Trophoblast cell (in vitro differentiated cells and primary cell): ENCODE results near the gene NRXN2.
A peak's percentile ranks its signal among the peaks of the same experiment; 100 is the strongest.
"Not testable (repeated sequence)": the region's sequence is repeated elsewhere in the genome, so short reads cannot be mapped to it uniquely, and the experiment has no call there.

Experiments
- DNase-seq, 2 donors: peaks; one replicate each; pipeline ENCODE4 v3.0.0-alpha.2; 2016
- H2AFZ ChIP-seq: 2 replicates; pipeline ENCODE4 v1.6.1; 2013; ENCODE audit warnings: low read length, moderate library complexity, mild to moderate bottlenecking; ENCODE audit not compliant: insufficient read depth, poor library complexity
- H2AK5ac ChIP-seq: 2 replicates; pipeline ENCODE4 v1.6.1; 2013; ENCODE audit warnings: mild to moderate bottlenecking, low read length
- H2BK120ac ChIP-seq: 2 replicates; pipeline ENCODE4 v1.6.1; 2013; ENCODE audit warnings: low read length, mild to moderate bottlenecking, moderate library complexity; ENCODE audit not compliant: insufficient read depth, poor library complexity
- H2BK12ac ChIP-seq: 2 replicates; pipeline ENCODE4 v1.6.1; 2013; ENCODE audit warnings: mild to moderate bottlenecking, low read length, moderate library complexity
- H2BK5ac ChIP-seq: 2 replicates; pipeline ENCODE4 v1.6.1; 2013; ENCODE audit warnings: low read length, low read depth, moderate library complexity, mild to moderate bottlenecking; ENCODE audit not compliant: poor library complexity
- H3K14ac ChIP-seq: 2 replicates; pipeline ENCODE4 v1.6.1; 2013; ENCODE audit warnings: mild to moderate bottlenecking, low read length
- H3K18ac ChIP-seq: 2 replicates; pipeline ENCODE4 v1.6.1; 2013; ENCODE audit warnings: mild to moderate bottlenecking, low read length
- H3K23ac ChIP-seq: 2 replicates; pipeline ENCODE4 v1.6.1; 2013; ENCODE audit warnings: low read length
- H3K27ac ChIP-seq: 2 replicates; pipeline ENCODE4 v1.5.1; 2013; ENCODE audit warnings: low read depth, mild to moderate bottlenecking, inconsistent platforms, low read length, moderate library complexity
- H3K27me3 ChIP-seq: 2 replicates; pipeline ENCODE4 v1.6.1; 2013; ENCODE audit warnings: inconsistent platforms, mild to moderate bottlenecking, low read length, moderate library complexity; ENCODE audit not compliant: insufficient read depth
- H3K36me3 ChIP-seq, 2 experiments: 1 replicate in 1 of 2; 2 replicates in 1 of 2; pipeline ENCODE4 v1.6.1; 2013; ENCODE audit warnings: low read length in 2 of 2, mild to moderate bottlenecking in 2 of 2, moderate library complexity in 1 of 2; ENCODE audit not compliant: insufficient read depth in 2 of 2, control insufficient read depth in 1 of 2
- H3K4ac ChIP-seq: 2 replicates; pipeline ENCODE4 v1.6.1; 2013; ENCODE audit warnings: low read depth, mild to moderate bottlenecking, low read length, moderate library complexity
- H3K4me1 ChIP-seq, 2 experiments: 1 replicate in 1 of 2; 2 replicates in 1 of 2; pipeline ENCODE4 v1.6.1; 2013; ENCODE audit warnings: low read length in 2 of 2, mild to moderate bottlenecking in 2 of 2, moderate library complexity in 1 of 2; ENCODE audit not compliant: insufficient read depth in 2 of 2, control insufficient read depth in 1 of 2
- H3K4me2 ChIP-seq: 2 replicates; pipeline ENCODE4 v1.6.1; 2013; ENCODE audit warnings: inconsistent platforms, mild to moderate bottlenecking, low read length, moderate library complexity
- H3K4me3 ChIP-seq: 2 replicates; pipeline ENCODE4 v1.5.1; 2013; ENCODE audit warnings: mild to moderate bottlenecking, low read depth, low read length, inconsistent platforms
- H3K79me1 ChIP-seq: one replicate; pipeline ENCODE4 v1.6.1; 2013; ENCODE audit warnings: low read length
- H3K79me2 ChIP-seq: 2 replicates; pipeline ENCODE4 v1.6.1; 2013; ENCODE audit warnings: low read length, mild to moderate bottlenecking; ENCODE audit not compliant: control insufficient read depth, insufficient read depth, poor library complexity
- H3K9ac ChIP-seq: 2 replicates; pipeline ENCODE4 v1.6.1; 2013; ENCODE audit warnings: mild to moderate bottlenecking, low read length
- H3K9me3 ChIP-seq: 2 replicates; pipeline ENCODE4 v1.6.1; 2013; ENCODE audit warnings: low read depth, mild to moderate bottlenecking, control low read depth, inconsistent platforms, low read length; ENCODE audit not compliant: insufficient read depth
- H4K12ac ChIP-seq: 2 replicates; pipeline ENCODE4 v1.6.1; 2013; ENCODE audit warnings: low read depth, mild to moderate bottlenecking, low read length, moderate library complexity
- H4K8ac ChIP-seq: 2 replicates; pipeline ENCODE4 v1.6.1; 2013; ENCODE audit warnings: low read depth, mild to moderate bottlenecking, low read length, moderate library complexity
- H4K91ac ChIP-seq: one replicate; pipeline ENCODE4 v1.6.1; 2013; ENCODE audit warnings: low read depth, mild to moderate bottlenecking, low read length, moderate library complexity
- WGBS: extraction: QIAGEN DNeasy Blood & Tissue Kit; methylation state at CpG from one replicate; pipeline ENCODE4 v1.1.7; 2013; ENCODE audit warnings: missing lambda C conversion rate; ENCODE audit not compliant: insufficient read length, insufficient coverage; ENCODE audit errors: extremely low coverage; 5-methylcytosine and 5-hydroxymethylcytosine counted together

The NRXN2 gene

GRCh38 chr11:64665411-64665821 lies 57.6 kb downstream of the NRXN2 start:
- Histone ChIP-seq H3K9me3 (peaks cover 3% of the 10 kb centered on the region), H2BK120ac (no peak overlapping the region), H3K4me3 (no peak overlapping the region), H3K4ac (no peak overlapping the region), H2BK5ac (no peak overlapping the region), H3K4me2 (no peak overlapping the region), H3K27ac (no peak overlapping the region), H3K79me2 (no peaks in the 10 kb centered on the region), H2AK5ac (no peak overlapping the region), H4K12ac (no peak overlapping the region), H3K18ac (no peak overlapping the region), H3K23ac (no peak overlapping the region), H2BK12ac (no peak overlapping the region), H4K91ac (no peak overlapping the region), H3K9ac (no peak overlapping the region), H3K14ac (no peak overlapping the region), H4K8ac (no peak overlapping the region), H3K4me1 (no peaks in the 10 kb centered on the region), H3K79me1 (no peaks in the 10 kb centered on the region), H3K27me3 (no peaks in the 10 kb centered on the region), H3K36me3 (no peaks in the 10 kb centered on the region), H2AFZ (no peak overlapping the region)
- no peak for DNase-seq
- no CpG with 5 or more reads among the region's 7 CpGs for WGBS

GRCh38 chr11:64664236-64664870 lies 58.6 kb downstream of the NRXN2 start:
- not testable (repeated sequence) for H4K91ac ChIP-seq, H3K9ac ChIP-seq, H2AFZ ChIP-seq, H3K79me1 ChIP-seq, H3K23ac ChIP-seq, H2BK120ac ChIP-seq, H3K9me3 ChIP-seq, H3K4ac ChIP-seq, H2BK12ac ChIP-seq, H3K79me2 ChIP-seq, H3K18ac ChIP-seq, H3K4me2 ChIP-seq, H3K27ac ChIP-seq, H2AK5ac ChIP-seq, H4K8ac ChIP-seq, H2BK5ac ChIP-seq, H3K4me1 ChIP-seq, H3K14ac ChIP-seq, H4K12ac ChIP-seq, H3K4me3 ChIP-seq, H3K36me3 ChIP-seq, H3K27me3 ChIP-seq
- WGBS = no CpG with 5 or more reads among the region's 15 CpGs
- DNase-seq = peak in 1 of 2 donors; percentile 12

DNA sequence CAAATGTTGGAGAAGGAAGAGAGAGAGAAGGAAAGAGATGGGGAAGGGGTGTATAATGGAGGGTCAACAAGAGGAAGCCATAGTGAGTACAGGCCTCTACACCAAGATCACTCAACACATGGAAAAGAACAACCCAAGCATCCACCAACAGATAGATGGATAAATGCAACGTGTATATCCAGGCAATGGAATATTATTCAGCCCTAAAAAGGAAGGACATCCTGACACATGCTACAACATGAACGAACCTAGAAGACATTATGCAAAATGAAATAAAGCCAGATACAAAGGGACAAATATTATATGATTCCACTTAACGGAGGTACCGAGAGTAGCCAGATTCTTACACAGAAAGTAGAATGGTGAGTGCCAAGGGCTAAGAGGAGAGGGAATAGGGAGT lies 59.3 kb downstream of the NRXN2 start:
- H2AFZ ChIP-seq = no peak overlapping the region

DNA sequence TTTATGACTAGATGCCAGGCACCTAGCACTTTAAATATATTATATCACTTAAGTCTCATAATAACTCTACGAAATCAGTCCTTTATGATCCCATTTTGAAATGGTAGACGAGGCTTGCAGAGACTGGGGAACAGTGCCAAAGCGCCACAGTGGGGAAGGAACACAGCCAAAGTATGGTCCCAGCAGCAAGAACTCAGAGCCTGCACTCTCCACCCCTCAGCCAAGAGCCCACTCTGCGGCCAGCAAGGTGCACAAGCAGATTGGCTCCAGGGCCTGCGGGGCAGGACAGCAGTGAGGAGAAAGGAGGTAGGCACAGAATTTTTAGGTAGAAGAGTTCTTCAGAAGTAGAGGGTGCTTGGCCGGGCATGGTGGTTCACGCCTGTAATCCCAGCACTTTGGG lies 61.4 kb downstream of the NRXN2 start:
- H3K4me3 ChIP-seq = no peak overlapping the region
- H4K8ac ChIP-seq = no peak overlapping the region
- H2AFZ ChIP-seq = no peak overlapping the region
- H2BK5ac ChIP-seq = no peak overlapping the region
- no peak overlapping the region for H3K9ac ChIP-seq
- peaks cover 3% of the 10 kb centered on the region for H3K9me3 ChIP-seq
- no peak overlapping the region for H2BK120ac ChIP-seq
- H3K23ac ChIP-seq = no peak overlapping the region
- no peak overlapping the region for H4K91ac ChIP-seq
- WGBS = no CpG with 5 or more reads among the region's 7 CpGs
- H2BK12ac ChIP-seq = no peak overlapping the region
- H3K4me2 ChIP-seq = no peak overlapping the region
- peaks cover 5 to 10% of the 10 kb centered on the region in 2 experiments for H3K4me1 ChIP-seq
- no peaks in the 10 kb centered on the region for H3K79me1 ChIP-seq
- no peak overlapping the region for H3K27ac ChIP-seq
- no peaks in the 10 kb centered on the region for H3K27me3 ChIP-seq
- H3K4ac ChIP-seq = no peak overlapping the region
- no peaks in the 10 kb centered on the region for H3K79me2 ChIP-seq
- no peak overlapping the region for H4K12ac ChIP-seq
- DNase-seq = no peak
- no peak overlapping the region for H3K18ac ChIP-seq
- H2AK5ac ChIP-seq = no peak overlapping the region
- no peak overlapping the region for H3K14ac ChIP-seq
- no peaks in the 10 kb centered on the region for H3K36me3 ChIP-seq

More for the DNA sequence above, 59.3 kb downstream of the NRXN2 start:
- Histone ChIP-seq H2BK5ac (no peak overlapping the region), H3K18ac (no peak overlapping the region), H3K9ac (no peak overlapping the region), H4K91ac (no peak overlapping the region), H2AK5ac (no peak overlapping the region), H4K8ac (no peak overlapping the region), H3K27me3 (no peaks in the 10 kb centered on the region), H3K36me3 (no peaks in the 10 kb centered on the region), H2BK120ac (no peak overlapping the region), H3K27ac (no peak overlapping the region), H3K4me2 (no peak overlapping the region), H3K14ac (no peak overlapping the region), H3K4me1 (peaks cover 5 to 10% of the 10 kb centered on the region in 2 experiments), H2BK12ac (no peak overlapping the region), H3K9me3 (peaks cover 3% of the 10 kb centered on the region), H4K12ac (no peak overlapping the region), H3K79me2 (no peaks in the 10 kb centered on the region), H3K4me3 (no peak overlapping the region), H3K4ac (no peak overlapping the region), H3K79me1 (no peaks in the 10 kb centered on the region), H3K23ac (no peak overlapping the region)
- no CpG with 5 or more reads among the region's 4 CpGs for WGBS
- DNase-seq = no peak
